GM12891 (cell line): ENCODE measurements around the gene TMSB4X.

ENCODE experiments used
- POLR2A ChIP-seq: IDR thresholded peaks from 2 replicates; pipeline ENCODE4 v1.6.1; 2011; ENCODE audit warnings: low read depth, low read length, control low read depth
- POLR2AphosphoS5 ChIP-seq: IDR thresholded peaks from 2 replicates; pipeline ENCODE4 v1.6.1; 2011; ENCODE audit warnings: low read depth, low read length, control low read depth
- SPI1 ChIP-seq: IDR thresholded peaks from 2 replicates; pipeline ENCODE4 v1.6.1; 2011; ENCODE audit warnings: low read depth, low read length, control low read depth

DNA sequence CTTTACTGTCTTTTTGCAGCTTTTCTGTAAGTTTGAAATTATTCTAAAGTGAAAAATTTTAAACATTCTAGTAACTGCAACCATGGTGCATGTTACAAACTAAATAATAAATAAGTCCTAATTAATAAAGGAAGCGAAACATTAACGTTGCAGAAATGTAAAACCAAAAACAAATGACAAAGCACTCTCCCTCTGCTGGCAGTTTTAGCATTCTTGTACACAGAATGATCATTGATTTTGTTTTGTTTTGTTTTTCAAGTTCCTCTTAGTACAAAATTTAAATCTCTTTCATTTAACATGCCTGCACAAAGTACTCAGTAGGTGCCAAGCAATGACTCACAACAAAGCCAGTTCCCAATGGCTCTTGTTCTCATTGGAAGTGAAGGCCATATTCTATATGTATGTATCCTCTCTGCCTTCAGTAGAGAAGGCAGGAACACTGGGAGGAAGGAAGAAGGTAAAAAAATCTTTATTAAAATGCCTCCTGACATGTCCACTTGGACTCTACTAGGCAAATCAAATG lies 13.7 kb upstream of the TMSB4X start:
- TF ChIP-seq POLR2AphosphoS5 (no peak), SPI1 (no peak), POLR2A (no peak)
